ENCODE measurements around the gene HOXD4.

Gene HOXD4

GRCh38 chr2:176124947-176125771 lies 26.2 kb upstream of the HOXD4 start:
- no peak for ATAC-seq
- no peak for TF ChIP-seq ZC3H10 (CRISPR knock-in tag; IDR thresholded peaks at IDR 0.05)
- no peak for TF ChIP-seq GLIS3 (CRISPR knock-in tag; IDR thresholded peaks at IDR 0.05)
- TF ChIP-seq CREB5 (CRISPR knock-in tag; IDR thresholded peaks at IDR 0.05; ENCODE audit: low read depth): no peak
- TF ChIP-seq CSDC2 (CRISPR knock-in tag; IDR thresholded peaks at IDR 0.05): no peak
- TF ChIP-seq ARNTL (CRISPR knock-in tag; IDR thresholded peaks at IDR 0.05; ENCODE audit: borderline replicate concordance, low read depth): no peak
- no peak for TF ChIP-seq ZFP3 (CRISPR knock-in tag; IDR thresholded peaks at IDR 0.05)
- TF ChIP-seq, protein P1, sequence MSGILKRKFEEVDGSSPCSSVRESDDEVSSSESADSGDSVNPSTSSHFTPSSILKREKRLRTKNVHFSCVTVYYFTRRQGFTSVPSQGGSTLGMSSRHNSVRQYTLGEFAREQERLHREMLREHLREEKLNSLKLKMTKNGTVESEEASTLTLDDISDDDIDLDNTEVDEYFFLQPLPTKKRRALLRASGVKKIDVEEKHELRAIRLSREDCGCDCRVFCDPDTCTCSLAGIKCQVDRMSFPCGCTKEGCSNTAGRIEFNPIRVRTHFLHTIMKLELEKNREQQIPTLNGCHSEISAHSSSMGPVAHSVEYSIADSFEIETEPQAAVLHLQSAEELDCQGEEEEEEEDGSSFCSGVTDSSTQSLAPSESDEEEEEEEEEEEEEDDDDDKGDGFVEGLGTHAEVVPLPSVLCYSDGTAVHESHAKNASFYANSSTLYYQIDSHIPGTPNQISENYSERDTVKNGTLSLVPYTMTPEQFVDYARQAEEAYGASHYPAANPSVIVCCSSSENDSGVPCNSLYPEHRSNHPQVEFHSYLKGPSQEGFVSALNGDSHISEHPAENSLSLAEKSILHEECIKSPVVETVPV (CRISPR knock-in tag; IDR thresholded peaks at IDR 0.05): no peak
- TF ChIP-seq, protein P2, sequence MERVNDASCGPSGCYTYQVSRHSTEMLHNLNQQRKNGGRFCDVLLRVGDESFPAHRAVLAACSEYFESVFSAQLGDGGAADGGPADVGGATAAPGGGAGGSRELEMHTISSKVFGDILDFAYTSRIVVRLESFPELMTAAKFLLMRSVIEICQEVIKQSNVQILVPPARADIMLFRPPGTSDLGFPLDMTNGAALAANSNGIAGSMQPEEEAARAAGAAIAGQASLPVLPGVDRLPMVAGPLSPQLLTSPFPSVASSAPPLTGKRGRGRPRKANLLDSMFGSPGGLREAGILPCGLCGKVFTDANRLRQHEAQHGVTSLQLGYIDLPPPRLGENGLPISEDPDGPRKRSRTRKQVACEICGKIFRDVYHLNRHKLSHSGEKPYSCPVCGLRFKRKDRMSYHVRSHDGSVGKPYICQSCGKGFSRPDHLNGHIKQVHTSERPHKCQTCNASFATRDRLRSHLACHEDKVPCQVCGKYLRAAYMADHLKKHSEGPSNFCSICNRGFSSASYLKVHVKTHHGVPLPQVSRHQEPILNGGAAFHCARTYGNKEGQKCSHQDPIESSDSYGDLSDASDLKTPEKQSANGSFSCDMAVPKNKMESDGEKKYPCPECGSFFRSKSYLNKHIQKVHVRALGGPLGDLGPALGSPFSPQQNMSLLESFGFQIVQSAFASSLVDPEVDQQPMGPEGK (CRISPR knock-in tag; IDR thresholded peaks at IDR 0.05; ENCODE audit: borderline replicate concordance): no peak

- ATAC-seq: no peak
- no peak for TF ChIP-seq RARB (CRISPR knock-in tag; IDR thresholded peaks at IDR 0.05)
- no peak for TF ChIP-seq ZNF8 (CRISPR knock-in tag; IDR thresholded peaks at IDR 0.05)
- TF ChIP-seq ZNF70 (CRISPR knock-in tag; IDR thresholded peaks at IDR 0.05): no peak
- no peak for TF ChIP-seq BACH2 (CRISPR knock-in tag; IDR thresholded peaks at IDR 0.05; ENCODE audit: borderline replicate concordance)
- TF ChIP-seq TCF4 (CRISPR knock-in tag; IDR thresholded peaks at IDR 0.05; ENCODE audit: borderline replicate concordance): no peak
- TF ChIP-seq ARNTL (CRISPR knock-in tag; IDR thresholded peaks at IDR 0.05; ENCODE audit: borderline replicate concordance, low read depth): no peak
- no peak for TF ChIP-seq ZFP3 (CRISPR knock-in tag; IDR thresholded peaks at IDR 0.05)
- no peak for TF ChIP-seq GLIS3 (CRISPR knock-in tag; IDR thresholded peaks at IDR 0.05)
- no peak for TF ChIP-seq CSDC2 (CRISPR knock-in tag; IDR thresholded peaks at IDR 0.05)
- TF ChIP-seq, protein P3, sequence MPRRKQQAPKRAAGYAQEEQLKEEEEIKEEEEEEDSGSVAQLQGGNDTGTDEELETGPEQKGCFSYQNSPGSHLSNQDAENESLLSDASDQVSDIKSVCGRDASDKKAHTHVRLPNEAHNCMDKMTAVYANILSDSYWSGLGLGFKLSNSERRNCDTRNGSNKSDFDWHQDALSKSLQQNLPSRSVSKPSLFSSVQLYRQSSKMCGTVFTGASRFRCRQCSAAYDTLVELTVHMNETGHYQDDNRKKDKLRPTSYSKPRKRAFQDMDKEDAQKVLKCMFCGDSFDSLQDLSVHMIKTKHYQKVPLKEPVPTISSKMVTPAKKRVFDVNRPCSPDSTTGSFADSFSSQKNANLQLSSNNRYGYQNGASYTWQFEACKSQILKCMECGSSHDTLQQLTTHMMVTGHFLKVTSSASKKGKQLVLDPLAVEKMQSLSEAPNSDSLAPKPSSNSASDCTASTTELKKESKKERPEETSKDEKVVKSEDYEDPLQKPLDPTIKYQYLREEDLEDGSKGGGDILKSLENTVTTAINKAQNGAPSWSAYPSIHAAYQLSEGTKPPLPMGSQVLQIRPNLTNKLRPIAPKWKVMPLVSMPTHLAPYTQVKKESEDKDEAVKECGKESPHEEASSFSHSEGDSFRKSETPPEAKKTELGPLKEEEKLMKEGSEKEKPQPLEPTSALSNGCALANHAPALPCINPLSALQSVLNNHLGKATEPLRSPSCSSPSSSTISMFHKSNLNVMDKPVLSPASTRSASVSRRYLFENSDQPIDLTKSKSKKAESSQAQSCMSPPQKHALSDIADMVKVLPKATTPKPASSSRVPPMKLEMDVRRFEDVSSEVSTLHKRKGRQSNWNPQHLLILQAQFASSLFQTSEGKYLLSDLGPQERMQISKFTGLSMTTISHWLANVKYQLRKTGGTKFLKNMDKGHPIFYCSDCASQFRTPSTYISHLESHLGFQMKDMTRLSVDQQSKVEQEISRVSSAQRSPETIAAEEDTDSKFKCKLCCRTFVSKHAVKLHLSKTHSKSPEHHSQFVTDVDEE (CRISPR knock-in tag; IDR thresholded peaks at IDR 0.05): no peak
- TF ChIP-seq CREB5 (CRISPR knock-in tag; IDR thresholded peaks at IDR 0.05; ENCODE audit: low read depth): no peak
- TF ChIP-seq, protein P1 (CRISPR knock-in tag; IDR thresholded peaks at IDR 0.05): no peak
- no peak for TF ChIP-seq ZC3H10 (CRISPR knock-in tag; IDR thresholded peaks at IDR 0.05)
- TF ChIP-seq ISL1 (CRISPR knock-in tag; IDR thresholded peaks at IDR 0.05): no peak
- no peak for TF ChIP-seq ZFP30 (CRISPR knock-in tag; IDR thresholded peaks at IDR 0.05)
- TF ChIP-seq, protein P2 (CRISPR knock-in tag; IDR thresholded peaks at IDR 0.05; ENCODE audit: borderline replicate concordance): no peak
- no peak for TF ChIP-seq ZNF565 (CRISPR knock-in tag; conservative IDR thresholded peaks at IDR 0.05; ENCODE audit: low read depth)
- TF ChIP-seq ESRRG (CRISPR knock-in tag; IDR thresholded peaks at IDR 0.05): no peak
- TF ChIP-seq TOX (CRISPR knock-in tag; IDR thresholded peaks at IDR 0.05; ENCODE audit: borderline replicate concordance): no peak
- TF ChIP-seq SNAI2 (CRISPR knock-in tag; IDR thresholded peaks at IDR 0.05): no peak
These were observed 25.6 kb upstream of the HOXD4 start for GRCh38 chr2:176125772-176126054.

Measured in SK-N-SH treated with all-trans-retinoic acid at 6 μM for 48 hours (cell line).